ENCODE data around the gene RPL26.
"Not testable (repeated sequence)": the region's sequence is repeated elsewhere in the genome, so short reads cannot be mapped to it uniquely, and the experiment has no call there.

RPL26 gene

DNA sequence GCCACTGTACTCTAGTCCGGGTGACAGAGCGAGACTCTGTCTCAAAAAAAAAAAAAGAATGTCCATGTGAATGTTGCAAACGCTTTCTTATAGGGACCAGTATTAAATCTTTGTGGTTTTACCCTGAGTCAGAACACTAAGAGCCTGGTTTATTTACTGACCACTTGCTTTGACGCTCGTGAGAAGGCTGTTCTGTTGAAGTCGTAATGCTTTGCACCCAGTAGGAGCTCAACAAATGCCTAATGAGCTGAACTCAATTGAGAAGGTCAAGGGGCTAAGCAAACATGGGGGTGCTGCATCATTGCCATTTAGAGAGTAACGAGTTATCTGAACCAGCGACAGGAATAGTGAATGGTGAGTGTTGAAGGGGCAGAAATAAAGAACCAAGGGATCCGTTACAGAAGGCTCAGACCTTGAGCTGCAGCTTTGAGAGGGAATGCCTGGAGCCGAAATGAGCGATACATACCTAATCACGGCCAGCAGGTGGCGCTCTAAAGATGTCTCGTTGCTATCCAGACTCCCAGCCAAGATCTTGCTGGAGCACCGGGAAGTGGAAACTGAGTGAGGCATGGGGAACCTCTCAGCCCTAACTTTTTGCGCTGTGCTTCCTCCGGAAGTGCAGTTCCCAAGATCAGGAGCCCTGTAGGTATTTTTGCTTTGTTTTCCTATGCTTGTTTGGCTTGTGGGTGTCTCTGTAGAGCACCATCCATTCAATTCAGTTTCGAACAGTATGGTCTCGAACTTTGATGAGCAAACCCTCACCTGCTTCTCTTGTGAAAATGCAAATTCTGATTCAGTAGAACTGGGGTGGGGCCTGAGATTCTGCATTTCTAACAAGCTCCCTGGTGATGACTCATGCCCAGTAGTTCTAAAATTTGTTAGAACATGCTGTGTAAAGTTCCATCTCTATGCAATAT lies 27.2 kb upstream of the RPL26 start:
- Mint-ChIP-seq H3K36me3 (ENCODE audit: low read depth) (no peaks in the 10 kb centered on the region), H3K27me3 (ENCODE audit: low read depth) (peaks cover 41% of the 10 kb centered on the region), H3K9me3 (no peaks in the 10 kb centered on the region), H3K4me1 (ENCODE audit: low read depth) (peaks cover 16% of the 10 kb centered on the region), H3K27ac (no peak overlapping the region), H3K4me3 (no peak overlapping the region)
- peak; percentile 61 for DNase-seq (ENCODE audit: low spot score)

DNA sequence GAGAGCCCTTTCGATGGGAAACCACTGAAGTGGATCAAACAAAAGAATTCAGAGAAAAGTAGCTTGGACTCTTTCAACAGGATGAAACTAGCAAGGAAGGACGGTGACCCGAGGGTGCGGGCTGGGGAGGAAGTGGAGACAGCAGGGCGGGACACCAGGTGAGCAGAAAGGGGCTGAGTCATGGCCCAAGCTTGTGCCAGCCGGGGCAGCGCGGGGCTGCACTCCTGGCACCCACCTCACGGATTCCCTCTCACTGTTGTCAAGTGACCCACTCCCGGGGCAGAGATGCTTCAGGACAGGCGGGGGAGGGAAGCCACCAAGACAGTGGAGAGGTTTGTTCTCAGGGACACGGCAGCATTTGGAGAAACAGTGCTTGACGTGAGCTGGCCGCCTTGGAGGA lies 25.4 kb upstream of the RPL26 start:
- Mint-ChIP-seq H3K9me3 (no peaks in the 10 kb centered on the region), H3K36me3 (ENCODE audit: low read depth) (no peaks in the 10 kb centered on the region), H3K27ac (no peak overlapping the region), H3K4me3 (no peak overlapping the region), H3K27me3 (ENCODE audit: low read depth) (peaks cover 33% of the 10 kb centered on the region), H3K4me1 (ENCODE audit: low read depth) (peaks cover 14% of the 10 kb centered on the region)
- DNase-seq (ENCODE audit: low spot score), result no peak

DNA sequence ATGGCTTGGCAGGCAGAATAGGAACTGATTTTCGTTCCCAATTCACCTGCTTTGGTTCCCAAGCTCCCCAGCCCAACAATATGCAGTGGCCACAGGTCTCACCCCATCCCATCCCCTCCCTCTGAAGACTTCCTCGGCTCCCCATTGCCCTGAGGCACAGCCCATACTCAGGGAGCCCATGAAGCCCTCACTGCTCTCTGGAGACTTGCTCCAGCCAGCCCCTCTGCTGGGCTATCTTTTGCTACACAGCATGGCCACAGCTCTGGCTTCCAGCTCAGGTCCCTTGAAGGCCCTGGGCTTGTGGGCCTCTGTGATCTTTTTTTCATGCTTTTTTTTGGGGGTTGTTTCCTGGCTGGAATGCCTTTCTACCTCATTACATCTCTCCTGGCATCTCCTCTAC lies 23.2 kb upstream of the RPL26 start:
- no peaks in the 10 kb centered on the region for H3K9me3 Mint-ChIP-seq
- DNase-seq (ENCODE audit: low spot score), result no peak
- no peak overlapping the region for H3K27ac Mint-ChIP-seq
- H3K4me1 Mint-ChIP-seq (ENCODE audit: low read depth), result peaks cover 7% of the 10 kb centered on the region
- no peak overlapping the region for H3K4me3 Mint-ChIP-seq
- H3K36me3 Mint-ChIP-seq (ENCODE audit: low read depth), result no peaks in the 10 kb centered on the region
- H3K27me3 Mint-ChIP-seq (ENCODE audit: low read depth), result peaks cover 14% of the 10 kb centered on the region

DNA sequence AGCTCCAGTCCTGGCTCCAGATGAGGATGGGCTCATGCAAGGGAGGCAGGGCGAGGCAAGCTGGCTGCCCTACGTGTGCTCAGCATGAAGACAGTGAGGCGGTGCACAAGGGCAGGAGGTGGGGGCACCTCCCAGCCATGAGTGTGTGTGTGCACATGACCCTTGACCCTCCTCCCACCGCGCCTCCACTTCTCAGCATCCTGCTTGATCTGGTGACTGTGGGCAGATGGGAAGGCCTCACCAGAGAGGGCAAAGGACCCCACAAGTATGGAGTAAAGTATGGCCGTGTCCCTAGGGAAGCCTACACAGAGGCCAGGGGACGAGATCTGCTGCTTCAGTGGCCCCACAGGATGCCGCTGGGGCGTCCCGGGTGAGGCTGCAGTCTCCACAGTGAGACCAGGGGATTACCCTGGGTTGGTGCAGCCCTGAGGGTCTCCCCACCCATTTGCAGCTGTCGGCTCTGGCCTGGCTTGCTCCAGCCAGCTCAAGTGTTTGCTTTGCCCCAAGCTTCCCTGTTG lies 22.6 kb upstream of the RPL26 start:
- Mint-ChIP-seq H3K9me3 (no peaks in the 10 kb centered on the region), H3K36me3 (ENCODE audit: low read depth) (no peaks in the 10 kb centered on the region), H3K4me1 (ENCODE audit: low read depth) (peaks cover 7% of the 10 kb centered on the region), H3K27ac (no peak overlapping the region), H3K27me3 (ENCODE audit: low read depth) (peaks cover 8% of the 10 kb centered on the region), H3K4me3 (no peak overlapping the region)
- no peak for DNase-seq (ENCODE audit: low spot score)

DNA sequence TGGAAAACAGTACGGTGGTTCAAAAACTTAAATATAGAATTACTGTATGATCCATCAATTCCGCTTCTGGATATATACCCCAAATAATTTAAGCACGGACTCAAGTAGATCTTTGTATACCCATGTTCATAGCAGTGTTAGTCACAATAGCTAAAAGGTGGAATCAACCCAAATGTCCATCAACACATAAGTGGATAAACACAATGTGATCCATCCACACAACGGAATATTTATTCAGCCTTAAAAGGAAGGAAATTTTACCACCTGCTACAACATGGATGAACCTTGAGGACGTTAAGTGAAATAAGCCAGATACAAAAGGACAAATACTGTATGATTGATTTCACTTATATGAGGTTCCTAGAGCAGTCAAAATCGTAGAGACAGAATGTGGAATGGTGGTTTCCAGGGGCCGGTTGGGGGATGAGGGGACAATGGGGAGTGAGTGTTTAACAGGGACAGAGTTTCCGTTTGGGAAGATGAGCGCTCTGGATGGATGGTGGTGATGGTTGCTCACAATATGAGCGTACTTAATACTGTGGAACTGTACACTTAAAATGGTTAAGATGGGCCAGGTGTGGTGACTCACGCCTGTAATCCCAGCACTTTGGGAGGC lies 20.0 kb upstream of the RPL26 start:
- DNase-seq (ENCODE audit: low spot score), result no peak
- no peaks in the 10 kb centered on the region for H3K36me3 Mint-ChIP-seq (ENCODE audit: low read depth)
- peaks cover 11% of the 10 kb centered on the region for H3K27me3 Mint-ChIP-seq (ENCODE audit: low read depth)
- no peaks in the 10 kb centered on the region for H3K9me3 Mint-ChIP-seq
- no peak overlapping the region for H3K27ac Mint-ChIP-seq
- H3K4me1 Mint-ChIP-seq (ENCODE audit: low read depth), result no peaks in the 10 kb centered on the region
- H3K4me3 Mint-ChIP-seq, result no peak overlapping the region

DNA sequence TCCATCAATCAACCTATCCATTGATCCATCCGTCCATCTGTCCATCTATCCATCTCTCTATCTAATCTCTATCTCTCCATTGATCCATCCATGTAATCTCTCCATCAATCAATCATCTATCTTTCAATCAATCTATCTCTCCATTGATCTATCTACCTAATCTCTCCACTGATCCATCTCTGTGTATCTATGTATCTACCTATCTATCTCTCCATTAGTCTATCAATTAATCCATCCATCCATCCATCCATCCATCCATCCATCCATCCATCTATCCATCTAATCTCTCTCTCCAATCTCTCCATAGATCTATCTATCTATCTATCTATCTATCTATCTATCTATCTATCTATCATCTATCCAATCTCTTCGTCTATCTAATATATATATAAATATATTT lies 18.1 kb upstream of the RPL26 start:
- peaks cover 23% of the 10 kb centered on the region for H3K27me3 Mint-ChIP-seq (ENCODE audit: low read depth)
- H3K36me3 Mint-ChIP-seq (ENCODE audit: low read depth), result no peaks in the 10 kb centered on the region
- DNase-seq (ENCODE audit: low spot score), result no peak
- H3K27ac Mint-ChIP-seq, result no peak overlapping the region
- no peaks in the 10 kb centered on the region for H3K4me1 Mint-ChIP-seq (ENCODE audit: low read depth)
- no peak overlapping the region for H3K4me3 Mint-ChIP-seq
- no peaks in the 10 kb centered on the region for H3K9me3 Mint-ChIP-seq

DNA sequence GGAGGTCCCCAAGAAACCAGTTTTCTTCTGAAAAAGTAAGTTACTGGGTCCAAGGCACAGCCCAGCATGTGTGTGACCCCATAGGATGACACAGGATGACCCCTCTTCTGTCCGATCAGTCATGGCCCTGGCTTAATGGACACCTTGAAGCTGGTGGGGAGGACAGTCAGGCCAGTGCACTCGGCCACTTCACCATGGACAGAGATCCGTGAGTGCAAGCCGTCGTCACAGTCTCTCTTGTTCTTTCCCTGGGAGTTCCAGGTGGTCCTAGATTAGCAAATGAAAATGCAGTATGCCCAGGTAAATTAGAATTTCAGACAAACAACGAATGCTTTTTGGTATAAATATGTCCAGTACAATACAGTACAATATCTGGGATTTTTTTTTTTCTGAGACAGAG lies 16.0 kb upstream of the RPL26 start:
- no peak overlapping the region for H3K27ac Mint-ChIP-seq
- peaks cover 4% of the 10 kb centered on the region for H3K4me1 Mint-ChIP-seq (ENCODE audit: low read depth)
- H3K4me3 Mint-ChIP-seq, result no peak overlapping the region
- H3K36me3 Mint-ChIP-seq (ENCODE audit: low read depth), result no peaks in the 10 kb centered on the region
- peaks cover 39% of the 10 kb centered on the region for H3K27me3 Mint-ChIP-seq (ENCODE audit: low read depth)
- H3K9me3 Mint-ChIP-seq, result no peaks in the 10 kb centered on the region
- DNase-seq (ENCODE audit: low spot score), result no peak

DNA sequence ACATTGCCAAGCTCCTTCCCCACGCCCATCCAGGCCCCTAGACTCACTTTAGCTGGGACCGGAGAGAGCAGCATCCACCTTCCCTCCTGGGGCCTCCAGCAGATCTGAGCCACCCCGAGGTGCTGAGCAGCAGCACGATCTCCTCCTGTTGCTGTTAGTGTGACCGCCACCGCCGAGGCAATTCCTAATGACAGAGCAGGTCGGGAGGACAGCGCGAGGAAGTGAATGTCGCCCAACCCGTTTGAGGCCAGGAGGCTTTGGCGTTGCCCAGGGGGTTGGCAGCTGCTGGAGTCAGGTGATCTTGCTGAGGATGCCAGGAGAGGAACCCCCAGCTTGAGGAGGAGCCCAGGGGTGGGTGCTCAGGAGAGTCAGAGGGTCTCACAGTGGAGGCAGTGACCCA lies 14.6 kb upstream of the RPL26 start, which contains the start of gene RNF222:
RNF222 (minus strand) TSS at position 192 of the 400 bp plus-strand sequence. CDS start 4,366 bp downstream, outside the sequence.
- Mint-ChIP-seq H3K4me1 (ENCODE audit: low read depth) (peaks cover 11% of the 10 kb centered on the region), H3K4me3 (no peak within 1 kb of the TSS), H3K36me3 (ENCODE audit: low read depth) (peaks cover 3% of the 10 kb centered on the region), H3K27ac (no peak within 1 kb of the TSS), H3K27me3 (ENCODE audit: low read depth) (peaks cover 39% of the 10 kb centered on the region), H3K9me3 (no peaks in the 10 kb centered on the region)
- no peak for DNase-seq (ENCODE audit: low spot score)

DNA sequence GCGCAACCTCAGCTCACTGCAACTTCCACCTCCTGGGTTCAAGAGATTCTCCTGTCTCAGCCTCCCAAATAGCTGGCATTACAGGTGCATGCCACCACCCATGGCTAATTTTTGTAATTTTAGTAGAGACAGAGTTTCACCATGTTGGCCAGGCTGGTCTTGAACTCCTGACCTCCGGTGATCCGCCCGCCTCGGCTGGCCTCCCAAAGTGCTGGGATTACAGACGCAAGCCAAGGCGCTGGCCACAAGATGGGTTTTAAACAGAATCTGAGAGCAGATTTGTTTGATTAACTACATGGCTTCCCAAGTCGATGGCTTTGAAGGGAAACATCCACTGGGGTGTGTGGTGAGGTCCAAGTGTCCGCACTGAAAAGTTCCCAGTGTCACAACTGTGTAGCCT lies 11.5 kb upstream of the RPL26 start:
- not testable (repeated sequence) for H3K4me3 Mint-ChIP-seq; H3K36me3 Mint-ChIP-seq (ENCODE audit: low read depth); H3K27ac Mint-ChIP-seq; H3K9me3 Mint-ChIP-seq; DNase-seq (ENCODE audit: low spot score)
- Mint-ChIP-seq H3K4me1 (ENCODE audit: low read depth) (peaks cover 11% of the 10 kb centered on the region), H3K27me3 (ENCODE audit: low read depth) (peaks cover 35% of the 10 kb centered on the region)

DNA sequence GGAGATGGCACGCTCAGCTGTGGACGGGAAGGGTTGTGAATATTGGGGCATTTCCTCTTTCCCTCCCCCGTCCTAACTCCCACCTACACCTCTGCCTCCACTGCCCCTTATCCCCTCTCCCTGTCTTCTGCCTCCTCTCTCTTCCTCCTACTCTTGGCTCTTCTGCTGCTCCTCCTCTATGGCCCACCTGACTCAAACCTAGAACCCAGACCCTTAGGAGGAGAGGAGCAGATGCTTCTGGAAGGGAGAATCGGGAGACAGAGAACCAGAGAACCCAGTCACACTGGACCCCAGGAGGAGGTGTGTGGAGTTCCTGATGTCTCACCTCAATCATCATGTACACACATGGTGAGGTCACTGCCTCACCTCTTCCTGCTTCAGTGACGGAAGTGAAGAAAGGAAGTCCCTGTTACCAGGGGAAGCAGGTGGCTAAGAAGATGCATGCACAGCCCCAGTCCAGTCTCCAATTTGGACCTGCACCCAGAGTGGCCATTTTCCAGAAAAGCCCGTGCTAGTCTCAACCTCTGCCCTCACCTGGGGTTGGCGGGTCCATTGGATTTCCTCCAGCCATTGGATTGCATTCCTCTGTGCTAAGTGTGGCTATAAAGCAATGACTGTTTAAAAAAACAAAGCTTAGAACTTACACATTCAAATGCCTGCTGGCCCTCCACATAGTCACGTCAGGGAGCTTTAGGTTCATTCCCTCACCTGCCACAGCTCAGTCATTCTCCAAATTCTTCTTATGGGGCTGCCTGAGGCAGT lies 10.7 kb upstream of the RPL26 start:
- H3K4me1 Mint-ChIP-seq (ENCODE audit: low read depth), result peaks cover 11% of the 10 kb centered on the region
- H3K27me3 Mint-ChIP-seq (ENCODE audit: low read depth), result peaks cover 34% of the 10 kb centered on the region
- peak overlapping the region; percentile 90 for H3K27ac Mint-ChIP-seq
- no peak overlapping the region for H3K4me3 Mint-ChIP-seq
- no peak for DNase-seq (ENCODE audit: low spot score)
- no peaks in the 10 kb centered on the region for H3K9me3 Mint-ChIP-seq
- H3K36me3 Mint-ChIP-seq (ENCODE audit: low read depth), result peaks cover 3% of the 10 kb centered on the region

DNA sequence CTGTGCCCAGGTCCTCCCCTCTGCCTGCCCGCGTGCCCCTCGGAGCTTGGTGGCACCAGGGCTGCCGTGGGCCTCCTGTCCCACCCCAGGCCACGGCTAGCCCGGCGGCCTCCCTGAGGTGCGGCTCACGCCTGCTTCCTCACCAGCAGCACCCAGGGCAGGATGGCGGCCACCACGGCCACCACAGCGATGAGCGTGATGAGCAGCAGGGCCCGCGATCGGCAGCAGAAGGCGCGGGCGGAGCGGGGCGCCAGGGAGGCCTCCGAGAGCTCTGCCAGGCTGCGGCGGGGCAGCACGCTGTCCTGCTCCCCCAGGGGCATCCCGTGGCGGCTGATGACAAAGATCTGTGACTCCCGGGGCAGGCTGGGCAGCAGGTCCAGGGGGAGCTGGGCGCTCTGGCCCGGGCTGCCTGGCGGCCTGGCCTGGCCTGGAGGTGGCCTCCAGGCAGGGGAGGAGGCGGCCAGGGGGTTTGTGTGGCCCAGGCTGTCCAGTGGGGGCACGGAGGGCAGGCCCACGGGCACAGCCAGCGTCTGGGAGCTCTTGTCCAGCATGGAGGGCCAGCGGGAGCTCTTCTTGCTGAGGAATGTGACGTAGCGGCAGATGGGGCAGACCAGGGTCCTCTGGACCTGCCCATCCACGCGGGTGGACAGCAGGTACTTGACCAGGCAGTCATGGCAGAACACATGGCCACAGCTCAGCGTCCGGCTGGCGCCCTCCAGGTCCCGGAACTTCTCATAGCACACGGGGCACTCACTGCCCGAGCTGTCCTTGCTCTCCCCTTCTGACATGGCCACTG lies 9.9 kb upstream of the RPL26 start:
- peaks cover 27% of the 10 kb centered on the region for H3K27me3 Mint-ChIP-seq (ENCODE audit: low read depth)
- peaks cover 3% of the 10 kb centered on the region for H3K36me3 Mint-ChIP-seq (ENCODE audit: low read depth)
- DNase-seq (ENCODE audit: low spot score), result no peak
- peaks cover 13% of the 10 kb centered on the region for H3K4me1 Mint-ChIP-seq (ENCODE audit: low read depth)
- no peaks in the 10 kb centered on the region for H3K9me3 Mint-ChIP-seq
- no peak overlapping the region for H3K27ac Mint-ChIP-seq
- no peak overlapping the region for H3K4me3 Mint-ChIP-seq

DNA sequence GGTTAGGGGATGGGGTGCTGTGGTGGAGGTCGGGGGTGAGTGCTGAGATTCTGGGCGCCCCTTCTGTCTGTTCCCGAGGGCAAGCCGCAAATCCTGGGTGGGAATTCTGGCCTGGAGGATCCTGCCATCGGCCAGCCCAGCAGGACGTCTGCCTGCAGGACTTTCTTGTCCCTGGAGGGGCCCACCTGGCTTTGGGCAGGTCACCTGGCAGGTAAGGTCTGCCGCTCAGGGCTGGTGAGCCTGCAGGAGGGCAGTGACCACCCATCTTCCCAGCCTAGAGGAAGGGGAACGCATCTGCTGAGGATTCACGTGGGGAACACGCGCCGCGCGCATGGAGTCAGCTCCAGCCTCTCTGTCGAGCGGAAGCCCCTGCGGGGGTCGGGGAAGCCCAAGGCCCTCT lies 9.3 kb upstream of the RPL26 start:
- DNase-seq (ENCODE audit: low spot score), result no peak
- peaks cover 23% of the 10 kb centered on the region for H3K27me3 Mint-ChIP-seq (ENCODE audit: low read depth)
- no peak overlapping the region for H3K27ac Mint-ChIP-seq
- H3K9me3 Mint-ChIP-seq, result no peaks in the 10 kb centered on the region
- H3K4me1 Mint-ChIP-seq (ENCODE audit: low read depth), result peaks cover 16% of the 10 kb centered on the region
- H3K36me3 Mint-ChIP-seq (ENCODE audit: low read depth), result peaks cover 3% of the 10 kb centered on the region
- no peak overlapping the region for H3K4me3 Mint-ChIP-seq

DNA sequence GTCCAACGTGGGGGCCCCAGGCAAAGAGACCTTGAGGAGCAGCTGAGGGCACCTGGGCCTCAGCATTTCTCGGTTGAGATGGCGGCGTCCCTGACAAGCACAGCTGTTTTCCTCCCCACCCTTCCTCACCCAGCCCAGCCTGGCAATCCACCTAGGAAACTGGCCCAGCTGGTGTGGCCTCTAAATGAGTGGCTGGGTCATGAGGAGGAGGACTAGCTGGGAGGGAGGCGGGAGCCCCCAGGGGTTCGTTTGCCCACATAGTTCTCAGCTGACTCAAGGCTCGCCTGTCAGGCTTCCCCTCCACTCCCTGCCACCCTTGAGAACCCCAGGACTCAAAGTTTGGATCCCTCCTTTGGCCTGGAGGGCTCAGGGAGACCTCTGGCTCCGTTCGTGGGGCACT lies 8.7 kb upstream of the RPL26 start:
- no peak overlapping the region for H3K4me3 Mint-ChIP-seq
- no peak for DNase-seq (ENCODE audit: low spot score)
- no peaks in the 10 kb centered on the region for H3K9me3 Mint-ChIP-seq
- peaks cover 3% of the 10 kb centered on the region for H3K36me3 Mint-ChIP-seq (ENCODE audit: low read depth)
- H3K27ac Mint-ChIP-seq, result no peak overlapping the region
- H3K4me1 Mint-ChIP-seq (ENCODE audit: low read depth), result peaks cover 16% of the 10 kb centered on the region
- peaks cover 20% of the 10 kb centered on the region for H3K27me3 Mint-ChIP-seq (ENCODE audit: low read depth)

Data from T-helper 2 cell treated with Interferon-gamma antibody and Interleukin-4, amounts not matched to agents 5 μg/mL and 100 μg/mL, for 36 hours (primary cell).